MM.1S (cell line): ENCODE data around the gene ERVMER34-1.

Experiments used
- DNase-seq: peaks from one replicate; pipeline ENCODE4 v3.0.0-alpha.2; 2015
- H2AFZ ChIP-seq: fragments of 300-600 bp; sonication (generic); 2 replicates; pipeline ENCODE4 v1.6.0; 2016; ENCODE audit warnings: antibody characterized with exemption, low read length
- H3F3A ChIP-seq: fragments of 300-600 bp; sonication (generic); 2 replicates; pipeline ENCODE4 v1.6.1; 2016; ENCODE audit warnings: mild to moderate bottlenecking, antibody characterized with exemption, low read length, moderate library complexity, mixed read lengths; ENCODE audit not compliant: insufficient read depth
- H3K27ac ChIP-seq: fragments of 300-600 bp; sonication (generic); 2 replicates; pipeline ENCODE4 v1.5.1; 2016; ENCODE audit warnings: mild to moderate bottlenecking, low read length
- H3K27me3 ChIP-seq: fragments of 300-600 bp; sonication (generic); replicated peaks from 2 replicates; pipeline ENCODE4 v1.6.0; 2016; ENCODE audit warnings: low read length; ENCODE audit not compliant: insufficient read depth
- H3K36me3 ChIP-seq: fragments of 300-600 bp; sonication (generic); replicated peaks from 2 replicates; pipeline ENCODE4 v1.6.1; 2016; ENCODE audit warnings: mild to moderate bottlenecking, low read length, mixed read lengths; ENCODE audit not compliant: insufficient read depth
- H3K4me1 ChIP-seq: fragments of 300-600 bp; sonication (generic); 2 replicates; pipeline ENCODE4 v1.6.1; 2016; ENCODE audit warnings: low read length, mixed read lengths
- H3K4me2 ChIP-seq: fragments of 300-600 bp; sonication (generic); 2 replicates; pipeline ENCODE4 v1.6.0; 2016; ENCODE audit warnings: low read depth, low read length
- H3K4me3 ChIP-seq: fragments of 300-600 bp; sonication (generic); 2 replicates; pipeline ENCODE4 v1.5.1; 2016; ENCODE audit warnings: low read length, mixed read lengths
- H3K79me2 ChIP-seq: fragments of 300-600 bp; sonication (generic); 2 replicates; pipeline ENCODE4 v1.6.1; 2016; ENCODE audit warnings: mixed run types, low read length, mixed read lengths
- H3K9ac ChIP-seq: fragments of 300-600 bp; sonication (generic); 2 replicates; pipeline ENCODE4 v1.6.1; 2016; ENCODE audit warnings: low read length, mixed read lengths
- H3K9me2 ChIP-seq: fragments of 300-600 bp; sonication (generic); replicated peaks from 2 replicates; pipeline ENCODE4 v1.6.1; 2016; ENCODE audit warnings: mild to moderate bottlenecking, low read length, mixed read lengths; ENCODE audit not compliant: insufficient read depth
- H3K9me3 ChIP-seq: fragments of 300-600 bp; sonication (generic); replicated peaks from 2 replicates; pipeline ENCODE4 v1.6.1; 2016; ENCODE audit warnings: mild to moderate bottlenecking, low read length, mixed read lengths; ENCODE audit not compliant: insufficient read depth
- H4K20me1 ChIP-seq: fragments of 300-600 bp; sonication (generic); 2 replicates; pipeline ENCODE4 v1.6.1; 2016; ENCODE audit warnings: mild to moderate bottlenecking, low read length, moderate library complexity, mixed read lengths; ENCODE audit not compliant: insufficient read depth
- EZH2 ChIP-seq: fragments of 300-600 bp; sonication (generic); optimal IDR thresholded peaks from 2 replicates; pipeline ENCODE3; 2017; ENCODE audit warnings: low read depth, mild to moderate bottlenecking, antibody characterized with exemption, low read length, mixed read lengths
- EZH2phosphoT487 ChIP-seq: fragments of 300-600 bp; sonication (generic); IDR thresholded peaks from 2 replicates; pipeline ENCODE4 v1.6.1; 2018; ENCODE audit warnings: antibody characterized with exemption, low read length
- TF ChIP-seq, protein P1 (sequence below): fragments of 300-600 bp; sonication (generic); IDR thresholded peaks from 2 replicates; pipeline ENCODE4 v1.5.1; 2016; ENCODE audit warnings: antibody characterized with exemption, low read length, mixed read lengths

ERVMER34-1 gene

DNA sequence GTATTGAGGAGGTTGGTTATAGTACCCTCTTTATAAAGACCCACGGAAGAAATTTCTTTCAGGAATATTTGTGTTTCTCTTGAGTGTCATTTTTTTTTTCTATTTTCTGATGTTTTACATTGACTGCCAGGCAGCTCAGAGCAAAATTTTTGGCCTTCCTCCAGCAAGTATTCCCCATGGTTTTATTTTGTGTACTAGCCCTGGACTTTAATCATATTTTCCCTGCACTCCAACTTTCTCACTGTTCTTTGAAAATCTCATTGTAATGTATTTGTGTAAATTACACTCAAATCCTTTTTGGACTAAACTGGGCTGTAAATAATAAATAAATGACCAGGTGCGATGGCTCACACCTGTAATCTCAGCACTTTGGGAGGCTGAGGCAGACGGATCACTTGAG is 46.6 kb downstream of the ERVMER34-1 start:
- no peak overlapping the region for H2AFZ ChIP-seq
- H3K4me3 ChIP-seq: no peak overlapping the region
- H3K36me3 ChIP-seq: no peaks in the 10 kb centered on the region
- no peaks in the 10 kb centered on the region for H4K20me1 ChIP-seq
- H3K4me1 ChIP-seq: no peaks in the 10 kb centered on the region
- H3K9me3 ChIP-seq: no peaks in the 10 kb centered on the region
- no peaks in the 10 kb centered on the region for H3F3A ChIP-seq
- H3K9ac ChIP-seq: no peak overlapping the region
- no peak for DNase-seq
- no peaks in the 10 kb centered on the region for H3K27me3 ChIP-seq
- no peak overlapping the region for H3K27ac ChIP-seq
- H3K79me2 ChIP-seq: no peaks in the 10 kb centered on the region
- no peak for TF ChIP-seq EZH2phosphoT487
- TF ChIP-seq, protein P1, sequence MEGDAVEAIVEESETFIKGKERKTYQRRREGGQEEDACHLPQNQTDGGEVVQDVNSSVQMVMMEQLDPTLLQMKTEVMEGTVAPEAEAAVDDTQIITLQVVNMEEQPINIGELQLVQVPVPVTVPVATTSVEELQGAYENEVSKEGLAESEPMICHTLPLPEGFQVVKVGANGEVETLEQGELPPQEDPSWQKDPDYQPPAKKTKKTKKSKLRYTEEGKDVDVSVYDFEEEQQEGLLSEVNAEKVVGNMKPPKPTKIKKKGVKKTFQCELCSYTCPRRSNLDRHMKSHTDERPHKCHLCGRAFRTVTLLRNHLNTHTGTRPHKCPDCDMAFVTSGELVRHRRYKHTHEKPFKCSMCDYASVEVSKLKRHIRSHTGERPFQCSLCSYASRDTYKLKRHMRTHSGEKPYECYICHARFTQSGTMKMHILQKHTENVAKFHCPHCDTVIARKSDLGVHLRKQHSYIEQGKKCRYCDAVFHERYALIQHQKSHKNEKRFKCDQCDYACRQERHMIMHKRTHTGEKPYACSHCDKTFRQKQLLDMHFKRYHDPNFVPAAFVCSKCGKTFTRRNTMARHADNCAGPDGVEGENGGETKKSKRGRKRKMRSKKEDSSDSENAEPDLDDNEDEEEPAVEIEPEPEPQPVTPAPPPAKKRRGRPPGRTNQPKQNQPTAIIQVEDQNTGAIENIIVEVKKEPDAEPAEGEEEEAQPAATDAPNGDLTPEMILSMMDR: no peak
- TF ChIP-seq EZH2: no peak
- H3K9me2 ChIP-seq: no peaks in the 10 kb centered on the region
- H3K4me2 ChIP-seq: no peak overlapping the region

DNA sequence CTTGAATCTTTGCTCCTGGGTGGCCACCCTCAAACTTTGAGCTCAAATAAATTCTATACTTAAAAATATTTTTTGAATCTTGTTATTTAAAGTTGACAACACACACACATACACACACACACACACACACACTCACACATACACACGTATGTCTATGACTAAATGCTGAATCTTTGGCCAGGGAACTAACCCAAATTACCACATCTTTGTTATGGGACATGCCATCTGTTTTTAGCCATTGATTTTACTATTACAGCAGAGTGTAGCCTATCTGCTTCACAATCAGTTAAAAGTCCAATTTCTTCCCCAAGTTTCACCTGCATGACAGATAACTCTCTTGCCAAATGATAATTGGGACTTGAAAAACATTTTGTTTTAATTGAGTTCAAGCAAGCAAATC is 47.1 kb downstream of the ERVMER34-1 start:
- Histone ChIP-seq H3K9me2 (no peaks in the 10 kb centered on the region), H3K9ac (no peak overlapping the region), H3K4me2 (no peak overlapping the region), H2AFZ (no peak overlapping the region), H3K36me3 (no peaks in the 10 kb centered on the region), H3K27ac (no peak overlapping the region), H4K20me1 (no peaks in the 10 kb centered on the region), H3K79me2 (no peaks in the 10 kb centered on the region), H3F3A (no peaks in the 10 kb centered on the region), H3K27me3 (no peaks in the 10 kb centered on the region), H3K4me3 (no peak overlapping the region), H3K9me3 (no peaks in the 10 kb centered on the region), H3K4me1 (no peaks in the 10 kb centered on the region)
- DNase-seq: no peak
- TF ChIP-seq EZH2: no peak
- TF ChIP-seq, protein P1: no peak
- TF ChIP-seq EZH2phosphoT487: no peak

DNA sequence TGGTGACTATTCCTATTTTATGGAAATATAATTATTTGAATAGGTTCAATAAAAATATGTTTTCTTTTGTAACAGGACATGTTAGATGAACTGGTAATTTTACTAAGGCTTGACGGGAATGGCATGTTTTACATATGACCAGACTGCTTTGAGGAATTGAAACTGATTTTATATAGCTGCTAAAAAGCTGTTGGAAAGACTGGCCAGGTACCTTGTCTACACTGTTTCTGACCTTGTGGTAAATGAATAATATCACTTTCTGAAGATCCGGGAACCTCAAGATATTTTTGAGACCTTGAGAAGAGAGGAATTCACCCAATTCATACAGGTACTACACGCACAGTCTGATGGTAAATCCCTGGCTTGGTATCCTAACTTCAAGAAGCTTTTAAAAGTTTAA is 50.0 kb downstream of the ERVMER34-1 start:
- peak overlapping the region; percentile 28; the same call in 1 of the 2 replicates for H3K4me2 ChIP-seq
- H2AFZ ChIP-seq: no peak overlapping the region
- TF ChIP-seq EZH2: no peak
- no peak for TF ChIP-seq EZH2phosphoT487
- TF ChIP-seq, protein P1: no peak
- no peaks in the 10 kb centered on the region for H4K20me1 ChIP-seq
- no peaks in the 10 kb centered on the region for H3K27me3 ChIP-seq
- H3K79me2 ChIP-seq: no peaks in the 10 kb centered on the region
- H3K9ac ChIP-seq: no peak overlapping the region
- no peaks in the 10 kb centered on the region for H3K36me3 ChIP-seq
- no peaks in the 10 kb centered on the region for H3K9me2 ChIP-seq
- peak; percentile 23 for DNase-seq
- no peak overlapping the region for H3K4me3 ChIP-seq
- no peaks in the 10 kb centered on the region for H3K9me3 ChIP-seq
- peak overlapping the region; percentile 38; the same call in 1 of the 2 replicates for H3K27ac ChIP-seq
- no peaks in the 10 kb centered on the region for H3F3A ChIP-seq
- no peaks in the 10 kb centered on the region for H3K4me1 ChIP-seq
